HG02763 (cell line): ENCODE results near the gene MOB3B.

ENCODE experiments used
- ATAC-seq: cut with Tn5 transposase; IDR thresholded peaks from one replicate; pipeline ENCODE4 v1.9.1; 2021; ENCODE audit warnings: mild to moderate bottlenecking, moderate library complexity; ENCODE audit not compliant: unreplicated experiment

The MOB3B gene

GRCh38 chr9:27297050-27297449 lies 232.6 kb downstream of the MOB3B start, which contains the start of gene EQTN:
EQTN (minus strand) TSS chr9:27297150; CDS start chr9:27297055, 95 bp downstream.
- ATAC-seq, result no peak

- no peak for ATAC-seq
Measured at GRCh38 chr9:27293996-27294395, 235.6 kb downstream of the MOB3B start.

- ATAC-seq, result no peak
Measured at GRCh38 chr9:27292659-27293405, 236.8 kb downstream of the MOB3B start.

- ATAC-seq, result no peak
Measured at GRCh38 chr9:27291292-27291691, 238.3 kb downstream of the MOB3B start.

- no peak for ATAC-seq
Measured at GRCh38 chr9:27282269-27282668, 247.3 kb downstream of the MOB3B start.

- no peak for ATAC-seq
Measured at GRCh38 chr9:27280860-27281259, 248.8 kb downstream of the MOB3B start.

GRCh38 chr9:27280249-27280648 lies 249.4 kb downstream of the MOB3B start:
- no peak for ATAC-seq

GRCh38 chr9:27279611-27280010 lies 250.0 kb downstream of the MOB3B start:
- no peak for ATAC-seq

- no peak for ATAC-seq
Measured at GRCh38 chr9:27278374-27278773, 251.2 kb downstream of the MOB3B start.

GRCh38 chr9:27276193-27277030 lies 253.2 kb downstream of the MOB3B start:
- peak; percentile 71 for ATAC-seq
